ENCODE data around the gene OR6X1. TPM values are rescaled to one million over a fixed set of nuclear protein-coding genes. Genes with fewer than 3 reads are reported as not detected.

The OR6X1 gene, protein sequence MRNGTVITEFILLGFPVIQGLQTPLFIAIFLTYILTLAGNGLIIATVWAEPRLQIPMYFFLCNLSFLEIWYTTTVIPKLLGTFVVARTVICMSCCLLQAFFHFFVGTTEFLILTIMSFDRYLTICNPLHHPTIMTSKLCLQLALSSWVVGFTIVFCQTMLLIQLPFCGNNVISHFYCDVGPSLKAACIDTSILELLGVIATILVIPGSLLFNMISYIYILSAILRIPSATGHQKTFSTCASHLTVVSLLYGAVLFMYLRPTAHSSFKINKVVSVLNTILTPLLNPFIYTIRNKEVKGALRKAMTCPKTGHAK
- total RNA-seq (not detected), polyA plus RNA-seq (not detected)
- long read RNA-seq, donor 1, result 0 reads
- long read RNA-seq, donor 2, result 0 reads

DNA sequence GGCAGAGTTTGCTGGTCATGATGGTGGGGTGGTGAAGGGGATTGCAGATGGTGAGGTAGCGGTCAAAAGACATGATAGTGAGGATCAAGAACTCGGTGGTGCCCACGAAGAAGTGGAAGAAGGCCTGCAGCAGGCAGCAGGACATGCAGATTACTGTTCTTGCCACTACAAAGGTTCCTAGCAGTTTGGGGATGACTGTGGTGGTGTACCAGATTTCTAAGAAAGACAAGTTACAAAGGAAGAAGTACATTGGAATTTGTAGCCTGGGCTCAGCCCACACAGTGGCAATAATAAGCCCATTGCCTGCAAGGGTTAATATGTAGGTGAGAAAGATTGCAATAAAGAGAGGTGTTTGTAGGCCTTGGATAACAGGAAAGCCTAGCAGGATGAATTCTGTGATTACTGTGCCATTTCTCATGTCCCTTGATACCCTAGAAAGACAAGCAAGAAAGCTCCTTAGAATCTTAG lies at the start of gene OR6X1:
Gene OR6X1, minus strand, starts transcription at position 418 of the 468 bp plus-strand sequence. Its CDS starts 0 bp downstream, at position 418.
- Histone ChIP-seq H3K36me3 (ENCODE audit: insufficient read depth in 1 of 2, low read depth in 1 of 2) (no peaks in the 10 kb centered on the region), H3K4me3 (no peak within 1 kb of the TSS), H3K27ac (no peak within 1 kb of the TSS), H3K27me3 (ENCODE audit: insufficient read depth in 3 of 3, low read length in 2 of 3) (no peaks in the 10 kb centered on the region), H3K9me3 (no peaks in the 10 kb centered on the region), H3K4me1 (no peaks in the 10 kb centered on the region)
- intact Hi-C loops (cut with DNase I), result no loop called here
- 89 to 100% (median 95%) methylated on average over 3 of the region's 3 CpGs for WGBS, 3 donors
- TF ChIP-seq, protein P1, sequence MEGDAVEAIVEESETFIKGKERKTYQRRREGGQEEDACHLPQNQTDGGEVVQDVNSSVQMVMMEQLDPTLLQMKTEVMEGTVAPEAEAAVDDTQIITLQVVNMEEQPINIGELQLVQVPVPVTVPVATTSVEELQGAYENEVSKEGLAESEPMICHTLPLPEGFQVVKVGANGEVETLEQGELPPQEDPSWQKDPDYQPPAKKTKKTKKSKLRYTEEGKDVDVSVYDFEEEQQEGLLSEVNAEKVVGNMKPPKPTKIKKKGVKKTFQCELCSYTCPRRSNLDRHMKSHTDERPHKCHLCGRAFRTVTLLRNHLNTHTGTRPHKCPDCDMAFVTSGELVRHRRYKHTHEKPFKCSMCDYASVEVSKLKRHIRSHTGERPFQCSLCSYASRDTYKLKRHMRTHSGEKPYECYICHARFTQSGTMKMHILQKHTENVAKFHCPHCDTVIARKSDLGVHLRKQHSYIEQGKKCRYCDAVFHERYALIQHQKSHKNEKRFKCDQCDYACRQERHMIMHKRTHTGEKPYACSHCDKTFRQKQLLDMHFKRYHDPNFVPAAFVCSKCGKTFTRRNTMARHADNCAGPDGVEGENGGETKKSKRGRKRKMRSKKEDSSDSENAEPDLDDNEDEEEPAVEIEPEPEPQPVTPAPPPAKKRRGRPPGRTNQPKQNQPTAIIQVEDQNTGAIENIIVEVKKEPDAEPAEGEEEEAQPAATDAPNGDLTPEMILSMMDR (IDR thresholded peaks at IDR 0.05), result no peak
- ATAC-seq, result no peak
- DNase-seq, result no peak

DNA sequence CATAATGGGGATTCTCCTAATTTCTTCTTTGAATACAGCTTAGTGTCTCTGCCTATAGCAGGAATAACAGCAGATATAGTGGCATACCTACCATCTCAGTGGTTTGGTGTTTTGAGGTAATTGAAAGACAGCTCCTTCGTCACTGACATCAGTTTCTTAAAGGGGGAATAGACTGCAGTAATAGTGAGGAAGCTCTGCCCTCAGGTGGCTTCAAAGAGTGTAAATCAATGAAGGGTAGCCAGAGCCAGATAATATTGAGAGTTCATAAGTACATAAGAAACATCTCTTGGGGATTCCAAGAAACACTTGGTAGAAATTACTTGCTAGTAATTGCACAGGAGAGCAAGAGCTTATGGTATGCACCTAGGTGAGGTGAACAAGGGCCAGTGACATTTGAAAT lies 47.4 kb upstream of the OR6X1 start:
- no peaks in the 10 kb centered on the region for H3K36me3 ChIP-seq (ENCODE audit: insufficient read depth in 1 of 2, low read depth in 1 of 2)
- 0 to 51% (median 0%) methylated on average over 1 of the region's 1 CpG for WGBS, 3 donors
- intact Hi-C loops (cut with DNase I), result no loop called here
- H3K9me3 ChIP-seq, result no peaks in the 10 kb centered on the region
- TF ChIP-seq, protein P1 (IDR thresholded peaks at IDR 0.05), result no peak
- no peak overlapping the region for H3K4me3 ChIP-seq
- H3K27me3 ChIP-seq (ENCODE audit: insufficient read depth in 3 of 3, low read length in 2 of 3), result no peaks in the 10 kb centered on the region
- DNase-seq (no peak), ATAC-seq (no peak)
- H3K27ac ChIP-seq, result no peak overlapping the region
- no peaks in the 10 kb centered on the region for H3K4me1 ChIP-seq

DNA sequence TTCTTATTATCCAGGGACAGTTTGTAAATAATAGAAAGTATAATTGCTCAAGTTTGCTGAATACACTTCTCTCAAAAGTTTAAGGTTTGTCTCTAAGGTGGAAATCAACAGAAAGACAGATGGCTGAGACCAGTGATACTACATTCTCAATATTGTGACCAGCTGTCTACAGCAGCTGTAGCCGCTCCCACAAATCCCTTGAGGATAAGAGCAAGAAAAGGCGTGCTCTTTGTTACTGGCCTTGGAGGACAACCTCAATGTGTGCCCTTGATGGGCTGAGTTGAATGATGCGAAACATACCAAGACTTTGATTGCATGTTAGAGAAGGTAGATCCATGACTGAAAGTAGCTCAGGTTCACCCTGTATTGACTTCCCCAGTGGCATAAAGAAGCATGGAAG lies 45.7 kb upstream of the OR6X1 start:
- no peaks in the 10 kb centered on the region for H3K9me3 ChIP-seq
- no peak overlapping the region for H3K27ac ChIP-seq
- no peak for DNase-seq
- TF ChIP-seq, protein P1 (IDR thresholded peaks at IDR 0.05), result no peak
- no peak overlapping the region for H3K4me3 ChIP-seq
- no peak for ATAC-seq
- no peaks in the 10 kb centered on the region for H3K27me3 ChIP-seq (ENCODE audit: insufficient read depth in 3 of 3, low read length in 2 of 3)
- no peaks in the 10 kb centered on the region for H3K36me3 ChIP-seq (ENCODE audit: insufficient read depth in 1 of 2, low read depth in 1 of 2)
- intact Hi-C loops (cut with DNase I), result no loop called here
- 29 to 35% (median 29%) methylated on average over 3 of the region's 3 CpGs for WGBS, 3 donors
- no peaks in the 10 kb centered on the region for H3K4me1 ChIP-seq

DNA sequence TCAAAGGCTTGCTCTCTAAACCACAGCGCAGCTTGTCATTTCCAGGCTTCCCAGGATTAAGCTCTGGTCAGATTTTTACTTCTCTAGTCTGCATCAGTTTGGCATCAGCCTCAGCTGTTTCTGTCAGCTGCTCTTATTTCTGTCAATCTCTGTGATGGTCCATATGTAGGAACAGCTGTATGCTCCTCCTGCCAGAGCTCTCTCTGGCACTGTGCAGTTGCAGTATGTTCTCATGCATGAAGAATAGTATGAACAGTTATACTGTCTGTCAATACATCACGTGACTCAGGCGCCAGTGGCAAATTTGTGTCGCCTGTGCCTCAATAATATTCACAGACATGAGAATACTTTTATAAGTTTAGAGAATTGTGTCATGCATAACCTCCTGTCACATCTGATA lies 45.1 kb upstream of the OR6X1 start:
- H3K4me3 ChIP-seq, result no peak overlapping the region
- H3K4me1 ChIP-seq, result no peaks in the 10 kb centered on the region
- ATAC-seq (no peak), DNase-seq (no peak)
- 28 to 43% (median 36%) methylated on average over 4 of the region's 4 CpGs for WGBS, 3 donors
- H3K9me3 ChIP-seq, result no peaks in the 10 kb centered on the region
- H3K27ac ChIP-seq, result no peak overlapping the region
- intact Hi-C loops (cut with DNase I), result no loop called here
- TF ChIP-seq, protein P1 (IDR thresholded peaks at IDR 0.05), result no peak
- H3K27me3 ChIP-seq (ENCODE audit: insufficient read depth in 3 of 3, low read length in 2 of 3), result no peaks in the 10 kb centered on the region
- no peaks in the 10 kb centered on the region for H3K36me3 ChIP-seq (ENCODE audit: insufficient read depth in 1 of 2, low read depth in 1 of 2)
